ENCODE results near the gene PCSK5.

Gene PCSK5

GRCh38 chr9:76138360-76138759, 247.9 kb downstream of the PCSK5 start:
- no peak for DNase-seq (ENCODE audit: low read depth)

- no peak for DNase-seq (ENCODE audit: low read depth)
Measured at GRCh38 chr9:76143834-76144233, 253.4 kb downstream of the PCSK5 start.

GRCh38 chr9:76150013-76150412, 259.5 kb downstream of the PCSK5 start:
- DNase-seq (ENCODE audit: low read depth): no peak

- DNase-seq (ENCODE audit: low read depth): no peak
Measured at GRCh38 chr9:76151267-76151666, 260.8 kb downstream of the PCSK5 start.

GRCh38 chr9:76153339-76153738, 262.9 kb downstream of the PCSK5 start:
- DNase-seq (ENCODE audit: low read depth): no peak

GRCh38 chr9:76153902-76154629, 263.6 kb downstream of the PCSK5 start:
- no peak for DNase-seq (ENCODE audit: low read depth)

- no peak for DNase-seq (ENCODE audit: low read depth)
Measured at GRCh38 chr9:76155361-76155760, 264.9 kb downstream of the PCSK5 start.

GRCh38 chr9:76158713-76159112, 268.2 kb downstream of the PCSK5 start:
- DNase-seq (ENCODE audit: low read depth): no peak

GRCh38 chr9:76159293-76159926, 268.9 kb downstream of the PCSK5 start:
- DNase-seq (ENCODE audit: low read depth): no peak

GRCh38 chr9:76161106-76161505, 270.6 kb downstream of the PCSK5 start:
- DNase-seq (ENCODE audit: low read depth): no peak

GRCh38 chr9:76161541-76161940, 271.1 kb downstream of the PCSK5 start:
- DNase-seq (ENCODE audit: low read depth): no peak

- DNase-seq (ENCODE audit: low read depth): no peak
Measured at GRCh38 chr9:76162086-76162730, 271.7 kb downstream of the PCSK5 start.

- no peak for DNase-seq (ENCODE audit: low read depth)
Measured at GRCh38 chr9:76162751-76163500, 272.5 kb downstream of the PCSK5 start.

GRCh38 chr9:76166526-76166925, 276.1 kb downstream of the PCSK5 start:
- DNase-seq (ENCODE audit: low read depth): no peak

GRCh38 chr9:76176171-76176570, 285.7 kb downstream of the PCSK5 start:
- no peak for DNase-seq (ENCODE audit: low read depth)

GRCh38 chr9:76177931-76178330, 287.5 kb downstream of the PCSK5 start:
- DNase-seq (ENCODE audit: low read depth): no peak

GRCh38 chr9:76180541-76180940, 290.1 kb downstream of the PCSK5 start:
- DNase-seq (ENCODE audit: low read depth): no peak

GRCh38 chr9:76181020-76181641, 290.7 kb downstream of the PCSK5 start:
- no peak for DNase-seq (ENCODE audit: low read depth)

- DNase-seq (ENCODE audit: low read depth): no peak
Measured at GRCh38 chr9:76181781-76182180, 291.3 kb downstream of the PCSK5 start.

- no peak for DNase-seq (ENCODE audit: low read depth)
Measured at GRCh38 chr9:76185432-76185831, 295.0 kb downstream of the PCSK5 start.

GRCh38 chr9:76188286-76188685, 297.8 kb downstream of the PCSK5 start:
- DNase-seq (ENCODE audit: low read depth): no peak

- DNase-seq (ENCODE audit: low read depth): no peak
Measured at GRCh38 chr9:76188905-76189304, 298.4 kb downstream of the PCSK5 start.
